22Rv1 (cell line): Measurements from ENCODE around the gene SSH3.

Experiments
- ZFX ChIP-seq: fragments of 450-650 bp; IDR thresholded peaks from 2 replicates; pipeline ENCODE4 v1.6.1; 2017; ENCODE audit warnings: antibody characterized with exemption, borderline replicate concordance
- TF ChIP-seq, protein P1 (sequence below): fragments of 450-650 bp; IDR thresholded peaks from 2 replicates; pipeline ENCODE4 v1.5.1; 2017; ENCODE audit warnings: mild to moderate bottlenecking

DNA sequence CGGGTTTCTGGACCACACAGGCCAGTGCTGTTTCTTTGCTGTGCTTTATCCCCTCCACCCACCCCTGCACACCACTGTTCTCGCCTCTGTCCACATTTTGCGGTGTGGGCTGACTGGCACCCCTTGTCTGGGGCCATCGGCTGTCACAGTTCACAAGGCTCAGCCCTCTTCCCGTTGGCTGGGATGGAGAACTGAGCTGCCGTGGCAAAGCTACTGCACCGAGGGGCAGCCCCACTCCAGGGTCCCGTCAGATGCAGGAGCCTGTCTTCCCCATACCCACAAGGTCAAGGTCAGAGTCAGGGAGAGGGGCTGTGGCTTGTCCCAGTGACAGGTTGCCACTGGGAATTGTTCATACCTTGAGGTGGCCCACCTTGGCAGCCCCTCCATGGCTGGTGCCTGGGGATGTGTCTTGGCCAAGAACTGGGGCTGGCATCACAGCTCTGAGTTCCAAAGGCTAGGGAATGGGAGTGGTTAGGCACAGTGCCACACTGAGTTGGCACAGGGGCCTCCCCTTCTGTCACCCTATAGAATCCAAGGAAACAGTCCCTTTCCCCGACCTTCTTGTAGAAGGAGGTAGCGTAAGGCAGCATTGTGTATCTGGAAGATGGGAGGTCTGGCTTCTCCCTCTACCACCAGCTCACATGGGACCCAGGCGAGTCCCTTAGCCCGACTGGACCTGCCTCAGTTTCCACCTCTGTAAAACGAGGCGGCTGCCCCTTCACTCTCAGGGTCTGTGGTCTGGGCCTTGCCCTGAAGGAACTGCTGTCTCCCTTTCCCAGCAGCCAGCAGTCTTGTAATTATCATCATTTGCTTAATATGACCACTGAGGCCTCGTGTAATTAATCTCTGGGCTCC is 33.7 kb upstream of the SSH3 start:
- TF ChIP-seq, protein P1, sequence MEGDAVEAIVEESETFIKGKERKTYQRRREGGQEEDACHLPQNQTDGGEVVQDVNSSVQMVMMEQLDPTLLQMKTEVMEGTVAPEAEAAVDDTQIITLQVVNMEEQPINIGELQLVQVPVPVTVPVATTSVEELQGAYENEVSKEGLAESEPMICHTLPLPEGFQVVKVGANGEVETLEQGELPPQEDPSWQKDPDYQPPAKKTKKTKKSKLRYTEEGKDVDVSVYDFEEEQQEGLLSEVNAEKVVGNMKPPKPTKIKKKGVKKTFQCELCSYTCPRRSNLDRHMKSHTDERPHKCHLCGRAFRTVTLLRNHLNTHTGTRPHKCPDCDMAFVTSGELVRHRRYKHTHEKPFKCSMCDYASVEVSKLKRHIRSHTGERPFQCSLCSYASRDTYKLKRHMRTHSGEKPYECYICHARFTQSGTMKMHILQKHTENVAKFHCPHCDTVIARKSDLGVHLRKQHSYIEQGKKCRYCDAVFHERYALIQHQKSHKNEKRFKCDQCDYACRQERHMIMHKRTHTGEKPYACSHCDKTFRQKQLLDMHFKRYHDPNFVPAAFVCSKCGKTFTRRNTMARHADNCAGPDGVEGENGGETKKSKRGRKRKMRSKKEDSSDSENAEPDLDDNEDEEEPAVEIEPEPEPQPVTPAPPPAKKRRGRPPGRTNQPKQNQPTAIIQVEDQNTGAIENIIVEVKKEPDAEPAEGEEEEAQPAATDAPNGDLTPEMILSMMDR: no peak
- TF ChIP-seq ZFX: no peak
